Duodenal mucosa (tissue), 2 donors: ENCODE results near the gene ACTL7A.

Source experiments
- H3K27ac ChIP-seq: one replicate; pipeline ENCODE4 v1.7.0; 2013; ENCODE audit warnings: low read depth, low read length
- H3K27me3 ChIP-seq, 2 donors: one replicate each; pipeline ENCODE4 v1.7.0; 2013; ENCODE audit warnings: low read length in 2 of 2, control low read depth in 1 of 2; ENCODE audit not compliant: insufficient read depth in 2 of 2, control insufficient read depth in 1 of 2
- H3K36me3 ChIP-seq, 2 donors: one replicate each; pipeline ENCODE4 v1.7.0; 2013; ENCODE audit warnings: low read length in 2 of 2, control low read depth in 1 of 2; ENCODE audit not compliant: insufficient read depth in 2 of 2, control insufficient read depth in 1 of 2
- H3K4me1 ChIP-seq, 2 donors: one replicate each; pipeline ENCODE4 v1.7.0; 2013; ENCODE audit warnings: low read length in 2 of 2, control low read depth in 1 of 2; ENCODE audit not compliant: insufficient read depth in 2 of 2, control insufficient read depth in 1 of 2
- H3K4me3 ChIP-seq, 2 donors: one replicate each; pipeline ENCODE4 v1.7.0; 2013; ENCODE audit warnings: low read length in 2 of 2, low read depth in 1 of 2
- H3K9ac ChIP-seq, 2 donors: one replicate each; pipeline ENCODE4 v1.7.0; 2013; ENCODE audit warnings: low read length in 2 of 2, low read depth in 1 of 2
- H3K9me3 ChIP-seq, 2 donors: one replicate each; pipeline ENCODE4 v1.7.0; 2013; ENCODE audit warnings: low read length in 2 of 2, control low read depth in 1 of 2; ENCODE audit not compliant: control insufficient read depth in 1 of 2

Gene ACTL7A

GRCh38 chr9:108857572-108857971, 4.5 kb upstream of the ACTL7A start:
- Histone ChIP-seq H3K4me3 (no peak overlapping the region), H3K27ac (no peak overlapping the region), H3K27me3 (no peaks in the 10 kb centered on the region), H3K4me1 (no peaks in the 10 kb centered on the region), H3K9ac (no peak overlapping the region), H3K36me3 (no peaks in the 10 kb centered on the region), H3K9me3 (no peaks in the 10 kb centered on the region)

- no peak overlapping the region for H3K9ac ChIP-seq
- no peak overlapping the region for H3K4me3 ChIP-seq
- no peak overlapping the region for H3K27ac ChIP-seq
These were observed 2.5 kb upstream of the ACTL7A start for GRCh38 chr9:108859459-108860114.

GRCh38 chr9:108860354-108860753, 1.7 kb upstream of the ACTL7A start:
- Histone ChIP-seq H3K4me1 (no peaks in the 10 kb centered on the region), H3K4me3 (no peak overlapping the region), H3K36me3 (no peaks in the 10 kb centered on the region), H3K27ac (no peak overlapping the region), H3K9me3 (no peaks in the 10 kb centered on the region), H3K27me3 (no peaks in the 10 kb centered on the region), H3K9ac (no peak overlapping the region)

More at GRCh38 chr9:108859459-108860114, 2.5 kb upstream of the ACTL7A start:
- Histone ChIP-seq H3K9me3 (no peaks in the 10 kb centered on the region), H3K27me3 (no peaks in the 10 kb centered on the region), H3K4me1 (no peaks in the 10 kb centered on the region), H3K36me3 (no peaks in the 10 kb centered on the region)

- no peak overlapping the region for H3K4me3 ChIP-seq
- H3K4me1 ChIP-seq, result no peaks in the 10 kb centered on the region
- no peaks in the 10 kb centered on the region for H3K36me3 ChIP-seq
- H3K9me3 ChIP-seq, result no peaks in the 10 kb centered on the region
- no peak overlapping the region for H3K9ac ChIP-seq
- H3K27me3 ChIP-seq, result no peaks in the 10 kb centered on the region
- no peak overlapping the region for H3K27ac ChIP-seq
These were observed 1.3 kb upstream of the ACTL7A start for GRCh38 chr9:108860764-108861163.

GRCh38 chr9:108861464-108861863, 602 bp upstream of the ACTL7A start:
- no peak overlapping the region for H3K27ac ChIP-seq
- no peak overlapping the region for H3K4me3 ChIP-seq
- no peaks in the 10 kb centered on the region for H3K27me3 ChIP-seq
- H3K9me3 ChIP-seq, result no peaks in the 10 kb centered on the region
- no peaks in the 10 kb centered on the region for H3K36me3 ChIP-seq
- H3K9ac ChIP-seq, result no peak overlapping the region
- no peaks in the 10 kb centered on the region for H3K4me1 ChIP-seq

GRCh38 chr9:108863891-108864290, 1.8 kb downstream of the ACTL7A start:
- no peak overlapping the region for H3K27ac ChIP-seq
- no peak overlapping the region for H3K9ac ChIP-seq
- no peak overlapping the region for H3K4me3 ChIP-seq
- H3K36me3 ChIP-seq, result peaks cover 4 to 7% of the 10 kb centered on the region in 2 donors
- H3K9me3 ChIP-seq, result no peaks in the 10 kb centered on the region
- no peaks in the 10 kb centered on the region for H3K4me1 ChIP-seq
- no peaks in the 10 kb centered on the region for H3K27me3 ChIP-seq

- Histone ChIP-seq H3K4me1 (no peaks in the 10 kb centered on the region), H3K27me3 (no peaks in the 10 kb centered on the region)
These were observed 2.4 kb downstream of the ACTL7A start for GRCh38 chr9:108864446-108864845.

GRCh38 chr9:108865037-108865436, 3.0 kb downstream of the ACTL7A start:
- H3K9ac ChIP-seq, result no peak overlapping the region
- H3K36me3 ChIP-seq, result peaks cover 5 to 13% of the 10 kb centered on the region in 2 donors
- no peaks in the 10 kb centered on the region for H3K9me3 ChIP-seq
- no peak overlapping the region for H3K4me3 ChIP-seq
- H3K27me3 ChIP-seq, result no peaks in the 10 kb centered on the region
- no peak overlapping the region for H3K27ac ChIP-seq
- H3K4me1 ChIP-seq, result no peaks in the 10 kb centered on the region

More at GRCh38 chr9:108864446-108864845, 2.4 kb downstream of the ACTL7A start:
- Histone ChIP-seq H3K36me3 (peaks cover 4 to 13% of the 10 kb centered on the region in 2 donors), H3K9me3 (no peaks in the 10 kb centered on the region), H3K27ac (no peak overlapping the region), H3K4me3 (no peak overlapping the region), H3K9ac (no peak overlapping the region)

- H3K9me3 ChIP-seq, result no peaks in the 10 kb centered on the region
- no peak overlapping the region for H3K9ac ChIP-seq
- H3K4me1 ChIP-seq, result no peaks in the 10 kb centered on the region
- no peaks in the 10 kb centered on the region for H3K27me3 ChIP-seq
- H3K4me3 ChIP-seq, result no peak overlapping the region
- H3K36me3 ChIP-seq, result peaks cover 12 to 13% of the 10 kb centered on the region in 2 donors
- H3K27ac ChIP-seq, result no peak overlapping the region
These were observed 3.9 kb downstream of the ACTL7A start for GRCh38 chr9:108866001-108866420.

- no peak overlapping the region for H3K27ac ChIP-seq
- H3K4me1 ChIP-seq, result no peaks in the 10 kb centered on the region
- no peak overlapping the region for H3K9ac ChIP-seq
- no peaks in the 10 kb centered on the region for H3K27me3 ChIP-seq
- H3K4me3 ChIP-seq, result no peak overlapping the region
- H3K9me3 ChIP-seq, result no peaks in the 10 kb centered on the region
- H3K36me3 ChIP-seq, result peaks cover 16 to 22% of the 10 kb centered on the region in 2 donors
These were observed 5.0 kb downstream of the ACTL7A start for GRCh38 chr9:108867116-108867515.
